Sigmoid colon (tissue), 3 donors: ENCODE measurements around the gene MTURN.

Experiments
- CTCF ChIP-seq, 4 experiments: fragments of 450-650 bp in 3 of 4; fragments of 200-600 bp in 1 of 4; IDR thresholded peaks; one replicate each; pipeline ENCODE4 v1.5.1; 2016 to 2019; ENCODE audit warnings: antibody characterized with exemption in 4 of 4, mild to moderate bottlenecking in 3 of 4, moderate library complexity in 2 of 4
- POLR2A ChIP-seq, 2 donors: fragments of 450-650 bp; IDR thresholded peaks; one replicate each; pipeline ENCODE4 v1.6.1; 2016; ENCODE audit warnings: antibody characterized with exemption in 2 of 2, mild to moderate bottlenecking in 2 of 2, moderate library complexity in 2 of 2

- TF ChIP-seq CTCF (IDR thresholded peaks at IDR 0.05) (no peak), POLR2A (IDR thresholded peaks at IDR 0.05) (no peak)
Measured at GRCh38 chr7:30169579-30169978, 34.8 kb downstream of the MTURN start.
